GM21529 (cell line): ENCODE measurements around the gene TMTC2.
"Not testable (repeated sequence)": the region's sequence is repeated elsewhere in the genome, so short reads cannot be mapped to it uniquely, and the experiment has no call there.

Experiments used
- ATAC-seq: cut with Tn5 transposase; IDR thresholded peaks from one replicate; pipeline ENCODE4 v1.9.1; 2021; ENCODE audit not compliant: unreplicated experiment

The TMTC2 gene

DNA sequence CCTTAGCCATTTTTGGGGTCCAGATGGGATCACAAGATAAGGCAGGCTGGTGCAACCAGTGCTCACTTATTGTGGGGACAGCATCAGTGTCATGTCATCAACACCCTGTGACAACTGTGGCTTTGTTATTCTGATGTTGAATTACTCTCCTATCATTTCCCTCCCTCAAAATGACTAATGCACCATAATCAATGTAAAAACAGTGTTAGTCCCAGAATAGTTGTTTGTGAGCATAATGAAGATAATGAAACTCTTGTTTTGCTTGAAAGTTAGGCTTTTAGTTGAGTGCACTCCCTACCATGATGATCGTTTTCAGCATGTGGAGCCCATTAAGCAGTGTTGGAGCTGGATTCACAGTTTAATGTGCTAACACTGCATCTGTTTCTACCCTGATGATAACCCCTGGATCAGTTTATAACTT is 151.4 kb downstream of the TMTC2 start:
- ATAC-seq, result no peak

DNA sequence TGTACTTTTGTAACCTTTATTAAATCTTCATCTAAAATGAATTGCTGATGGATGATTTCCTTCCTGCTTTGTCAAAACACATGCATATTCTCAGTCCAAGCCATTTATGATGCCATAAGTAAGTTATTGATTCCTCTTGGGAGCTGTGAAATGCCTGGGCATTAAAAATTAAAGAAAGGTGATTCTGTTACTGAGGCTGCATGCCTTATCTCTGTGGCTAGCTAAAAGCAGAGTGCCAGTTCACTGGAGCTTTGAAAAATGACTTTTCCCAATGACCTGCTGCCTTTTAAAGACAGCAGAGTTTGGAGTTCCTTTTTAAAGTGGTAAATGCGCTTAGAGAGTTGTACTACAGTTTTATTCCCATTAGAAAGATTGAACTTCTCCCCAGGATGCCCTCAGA is 152.1 kb downstream of the TMTC2 start:
- no peak for ATAC-seq

DNA sequence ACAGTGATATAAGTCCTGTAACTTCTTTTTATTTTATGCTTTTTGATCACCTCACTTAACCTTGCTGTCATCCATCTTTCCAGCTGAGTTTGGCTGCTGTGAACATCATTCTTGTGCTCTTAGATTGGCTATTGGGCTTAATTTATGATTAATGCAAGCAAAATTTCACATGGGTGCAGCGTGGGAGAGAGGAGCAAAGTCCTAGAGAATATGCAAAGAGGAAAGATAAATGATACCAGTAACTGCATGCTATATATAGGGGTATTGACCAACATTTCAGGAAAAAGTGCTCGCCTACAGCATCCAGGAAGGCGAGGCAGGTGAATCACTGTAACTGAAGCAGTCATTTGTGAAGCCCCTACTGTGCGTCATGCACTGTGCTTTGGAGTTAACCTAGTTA is 153.1 kb downstream of the TMTC2 start:
- ATAC-seq, result no peak

DNA sequence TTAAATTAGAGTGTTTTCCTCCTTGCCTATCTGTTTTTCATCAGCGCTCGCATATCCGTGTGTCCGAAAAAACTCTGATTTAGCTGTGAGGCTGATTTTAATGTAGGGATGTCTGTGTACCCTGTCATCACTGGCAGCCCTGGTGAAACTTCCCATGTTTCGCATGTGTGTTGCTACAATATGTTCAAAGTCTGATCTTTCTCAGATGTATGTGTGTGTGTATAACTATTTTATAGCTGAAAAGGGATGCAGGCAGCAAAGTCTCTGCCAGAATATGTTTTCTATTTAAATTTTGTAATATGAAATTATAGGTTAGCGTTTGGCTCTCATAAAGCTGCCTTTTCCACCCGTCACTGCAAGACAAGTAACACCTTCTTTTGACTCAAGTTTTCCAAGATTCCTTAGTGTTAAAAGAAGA is 154.8 kb downstream of the TMTC2 start:
- no peak for ATAC-seq

DNA sequence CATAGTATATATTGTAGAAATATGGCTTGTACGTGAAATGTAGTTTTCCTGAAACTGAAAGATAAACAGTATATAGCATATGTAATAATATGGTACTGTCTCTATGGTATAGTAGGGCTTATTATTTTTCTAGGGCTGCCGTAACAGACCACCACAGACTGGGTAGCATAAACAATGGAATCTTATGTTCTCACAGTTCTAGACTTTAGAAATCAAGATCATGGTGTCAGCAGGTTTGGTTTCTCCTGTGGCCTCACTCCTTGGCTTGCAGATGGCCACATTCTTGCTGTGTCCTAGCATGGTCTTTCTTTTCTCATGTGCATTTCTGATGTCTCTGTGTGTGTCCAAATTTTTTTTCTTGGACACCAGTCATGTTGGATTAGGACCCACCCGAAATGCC is 155.8 kb downstream of the TMTC2 start:
- ATAC-seq, result no peak

DNA sequence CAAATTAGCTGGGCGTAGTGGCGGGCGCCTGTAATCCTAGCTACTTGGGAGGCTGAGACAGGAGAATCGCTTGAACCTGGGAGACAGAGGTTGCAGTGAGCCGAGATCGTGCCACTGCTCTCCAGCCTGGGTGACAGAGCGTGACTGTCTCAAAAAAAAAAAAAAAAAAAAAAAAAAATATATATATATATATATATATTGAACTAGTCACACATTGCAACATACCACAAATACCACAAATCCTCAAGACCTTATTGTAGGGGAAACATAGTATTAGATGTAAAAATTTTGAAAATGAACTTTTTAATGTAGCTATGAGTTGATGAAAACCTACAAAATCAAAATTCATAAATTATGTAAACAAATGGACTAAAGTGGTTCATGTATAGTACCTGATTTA is 158.4 kb downstream of the TMTC2 start:
- ATAC-seq, result not testable (repeated sequence)

DNA sequence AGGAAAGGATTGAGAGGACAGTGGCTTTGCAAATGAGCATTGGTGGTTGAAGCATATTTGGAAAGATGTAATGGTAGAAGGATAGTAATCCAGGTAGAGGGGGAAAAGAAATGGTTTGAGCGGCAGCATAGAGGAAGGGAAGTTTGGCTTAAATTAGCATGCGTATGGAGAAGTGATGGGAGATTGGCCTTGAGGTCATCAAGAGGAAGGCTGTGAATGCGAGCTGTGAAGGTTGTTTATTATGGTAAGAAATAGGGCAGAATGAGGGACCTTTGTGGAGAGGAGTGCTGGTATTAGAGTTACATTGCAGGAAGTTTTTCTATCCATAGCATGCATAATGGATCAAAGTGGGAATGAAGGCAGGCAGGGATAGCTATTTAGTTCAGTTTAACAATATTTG is 162.1 kb downstream of the TMTC2 start:
- no peak for ATAC-seq

DNA sequence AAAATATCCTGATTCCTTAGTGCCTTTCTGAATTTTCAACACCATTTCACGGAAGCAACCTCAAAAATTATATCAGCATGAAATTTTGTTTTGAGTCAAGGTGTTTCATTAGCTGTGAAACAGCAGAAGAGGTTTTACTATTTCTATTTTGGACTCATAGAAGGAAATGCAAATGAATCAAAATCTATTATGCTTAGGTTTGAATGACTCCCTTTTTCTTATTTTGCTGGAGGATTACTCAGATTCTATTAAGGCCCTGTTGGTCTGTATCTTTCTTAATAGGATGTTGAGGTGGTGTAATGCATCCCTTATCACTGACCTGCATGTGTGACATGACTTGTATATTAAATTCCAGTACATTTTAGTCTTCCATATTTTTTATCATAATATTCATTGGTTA is 165.8 kb downstream of the TMTC2 start:
- ATAC-seq, result no peak

DNA sequence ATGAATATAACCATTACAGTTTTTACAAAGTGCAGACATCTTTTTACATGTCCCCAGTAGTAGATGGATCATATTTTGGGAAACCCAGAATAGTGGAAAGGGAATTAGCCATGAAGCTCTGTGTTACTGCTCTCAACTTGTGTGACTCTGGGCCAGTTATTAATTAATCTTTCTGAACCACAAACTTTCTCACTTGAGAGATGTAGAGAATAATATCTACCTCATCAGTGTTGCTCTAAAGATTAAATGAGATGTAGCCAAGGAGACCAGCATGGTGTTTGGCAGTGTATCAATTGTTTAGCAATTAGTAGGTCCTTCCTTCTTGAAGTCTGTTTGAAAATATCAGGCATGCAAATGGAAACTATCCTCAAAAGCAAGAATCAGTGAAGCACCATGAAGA is 169.2 kb downstream of the TMTC2 start:
- peak; percentile 57 for ATAC-seq

DNA sequence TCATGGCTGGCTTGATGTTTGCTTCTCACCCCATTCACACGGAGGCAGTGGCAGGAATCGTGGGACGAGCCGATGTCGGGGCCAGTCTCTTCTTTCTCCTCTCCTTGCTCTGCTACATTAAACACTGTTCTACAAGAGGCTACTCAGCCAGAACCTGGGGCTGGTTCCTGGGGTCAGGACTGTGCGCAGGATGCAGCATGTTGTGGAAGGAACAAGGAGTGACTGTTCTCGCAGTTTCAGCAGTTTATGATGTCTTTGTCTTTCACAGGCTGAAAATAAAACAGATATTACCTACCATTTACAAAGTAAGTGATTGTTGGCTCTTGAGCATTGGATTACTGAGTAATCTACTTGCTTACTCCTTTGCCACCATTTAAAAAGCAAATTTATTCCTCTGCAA is 170.6 kb downstream of the TMTC2 start:
- ATAC-seq, result no peak

DNA sequence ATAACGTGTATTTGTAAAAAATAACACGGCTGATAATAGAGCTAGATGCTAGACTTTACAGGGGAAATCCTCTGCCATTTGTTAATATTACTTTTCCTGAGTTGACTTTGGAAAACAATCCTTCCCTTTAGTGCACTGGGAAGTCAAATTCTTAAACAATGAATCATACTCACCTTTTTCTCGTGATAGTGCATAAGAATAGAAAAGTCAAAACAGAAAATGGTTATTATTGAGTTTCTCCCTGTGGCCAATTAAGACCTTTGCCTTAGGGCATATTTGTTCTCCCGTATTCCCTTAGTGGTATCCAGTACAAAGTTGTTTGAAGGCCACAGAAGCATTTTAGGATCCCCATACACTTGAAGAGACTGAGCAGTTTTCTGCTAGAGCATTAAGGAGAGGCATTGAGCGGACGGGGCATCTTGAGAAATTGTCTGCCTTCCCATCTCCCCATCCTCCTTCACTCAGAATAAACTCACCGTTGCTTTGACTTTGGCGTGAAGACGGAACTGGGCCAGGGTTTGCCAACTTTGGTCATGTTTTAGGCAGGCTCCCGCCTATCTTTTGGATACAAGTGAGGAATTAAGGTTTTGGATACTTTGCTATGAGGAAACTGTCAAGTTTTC is 171.3 kb downstream of the TMTC2 start:
- ATAC-seq, result no peak

DNA sequence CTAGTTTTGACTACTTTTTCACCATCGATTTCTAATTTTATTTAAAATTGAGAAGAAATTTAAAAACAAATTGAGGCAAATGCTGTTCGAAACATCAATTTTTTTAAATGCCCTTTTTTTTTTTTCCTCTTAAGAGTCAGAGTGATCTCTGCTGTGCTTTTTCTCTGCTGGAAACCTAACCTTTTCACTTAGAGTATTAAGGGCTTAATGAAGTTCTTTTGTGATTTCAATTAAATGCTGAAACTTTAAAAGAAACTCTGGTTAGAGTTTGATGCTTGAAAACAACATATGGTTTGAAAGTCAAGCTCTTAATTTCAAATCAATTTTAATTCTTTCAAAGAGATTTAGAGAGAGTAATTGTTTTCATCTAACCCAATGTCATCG is 171.8 kb downstream of the TMTC2 start:
- no peak for ATAC-seq

DNA sequence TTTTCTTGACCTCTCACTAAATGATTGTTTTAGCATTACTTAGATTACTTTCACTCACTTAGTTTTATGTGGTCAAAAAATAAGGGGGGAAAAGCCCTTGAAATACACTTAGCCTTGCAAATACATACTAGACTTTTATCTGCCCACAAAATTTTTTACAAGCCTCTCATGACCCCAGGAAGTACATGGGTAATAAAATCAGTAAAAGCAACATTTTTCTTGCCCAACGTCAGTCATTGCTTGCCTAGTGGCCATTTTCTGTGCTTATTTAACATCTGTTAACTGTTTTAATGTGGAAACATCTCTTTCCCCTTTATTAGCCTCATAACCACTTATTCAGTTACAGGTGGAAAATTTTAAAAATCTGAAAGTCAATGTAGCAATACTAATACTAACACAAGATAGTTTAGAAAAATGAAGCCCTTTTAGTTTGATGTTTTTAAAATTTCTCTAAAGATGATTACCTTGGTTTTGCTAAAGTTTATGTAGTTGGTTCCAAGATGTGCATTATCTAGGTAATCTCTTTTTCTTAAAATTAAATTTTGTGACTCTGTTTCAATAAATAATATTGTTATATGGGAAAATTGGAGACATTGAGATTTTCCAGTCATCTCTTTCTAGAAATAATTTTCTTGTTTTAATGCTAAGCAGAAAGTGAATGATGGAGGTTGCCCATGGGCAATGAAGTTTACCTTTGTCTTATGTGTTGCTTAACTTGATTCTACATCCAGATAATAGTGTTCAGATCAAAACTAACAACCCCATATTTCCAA is 175.5 kb downstream of the TMTC2 start:
- ATAC-seq, result no peak

DNA sequence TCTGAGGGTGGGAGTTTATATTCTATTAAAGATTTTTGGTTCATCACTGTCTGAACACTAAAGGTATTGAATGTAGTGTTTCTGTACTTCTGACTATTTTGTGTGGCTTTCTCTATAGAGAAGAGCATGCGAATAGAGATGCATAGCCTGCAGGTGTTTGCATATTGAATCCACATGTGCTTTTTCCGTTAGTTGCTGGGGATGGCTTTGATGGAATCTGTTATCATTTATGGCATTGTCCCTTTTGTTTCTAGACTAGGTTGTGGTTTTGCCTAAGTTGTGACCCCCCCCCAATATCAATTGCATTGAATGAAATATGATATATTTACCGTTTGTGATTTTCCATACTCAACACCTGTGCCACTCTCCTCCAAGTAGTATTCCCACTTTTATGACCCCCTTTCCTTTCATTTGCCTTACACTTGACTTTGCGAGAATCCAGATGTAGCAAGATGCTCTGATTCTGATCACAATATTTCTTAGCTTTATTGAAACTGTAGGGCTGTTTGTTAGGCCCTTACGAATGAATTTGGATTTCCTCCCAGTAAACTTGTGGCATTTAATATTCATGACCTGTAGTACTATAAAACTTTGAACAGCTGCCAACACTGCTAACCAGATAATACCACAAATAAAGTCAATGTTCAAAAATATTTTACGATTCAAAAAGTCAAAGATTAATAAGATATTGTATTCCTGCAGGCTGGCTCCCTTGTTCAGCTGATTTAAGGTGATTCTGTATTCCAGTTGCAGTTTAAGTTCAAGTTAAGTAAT is 176.4 kb downstream of the TMTC2 start:
- no peak for ATAC-seq

DNA sequence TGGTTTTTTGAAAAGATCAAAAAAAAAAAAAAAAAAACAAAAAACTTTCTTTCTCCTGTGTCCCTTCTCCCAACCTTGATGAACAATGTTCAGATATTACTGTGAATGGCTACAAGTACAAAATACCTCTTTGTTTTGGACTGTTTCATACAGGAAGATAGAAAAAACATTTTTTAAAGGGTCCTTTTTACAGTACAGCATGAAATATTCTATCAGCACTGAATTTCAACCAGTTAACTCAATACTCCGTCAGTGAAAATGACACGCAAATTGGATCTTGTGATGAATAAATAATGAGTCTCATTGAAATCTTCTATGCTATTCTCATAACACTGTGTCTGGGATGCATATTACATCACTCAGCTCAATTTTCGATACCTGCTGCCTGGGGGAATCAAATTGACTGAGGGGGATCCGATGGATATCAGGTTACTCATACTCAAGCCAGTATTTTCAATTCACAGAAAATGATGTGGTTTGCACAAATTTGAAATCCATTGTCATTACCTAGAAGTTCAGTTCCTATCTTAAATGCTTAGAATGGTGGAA is 179.6 kb downstream of the TMTC2 start:
- no peak for ATAC-seq

DNA sequence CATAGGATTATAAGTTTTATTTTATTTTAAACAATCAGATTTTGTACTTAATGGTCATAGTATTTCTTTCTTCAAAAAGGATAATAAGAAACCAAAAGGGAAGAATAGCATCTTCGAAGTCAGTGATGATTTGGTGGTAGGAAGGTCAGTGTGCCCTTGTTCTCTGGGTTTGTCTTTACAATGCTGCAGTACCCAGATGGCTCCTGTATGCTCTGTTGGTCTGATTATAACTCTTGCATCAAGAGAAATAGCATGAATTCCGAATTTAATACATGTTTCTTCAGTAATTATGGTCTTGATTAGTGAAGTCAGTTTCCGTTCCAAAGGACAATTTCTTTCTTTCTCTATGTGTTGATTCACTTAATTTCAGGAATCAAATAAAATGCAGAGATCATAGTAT is 180.2 kb downstream of the TMTC2 start:
- ATAC-seq, result no peak

DNA sequence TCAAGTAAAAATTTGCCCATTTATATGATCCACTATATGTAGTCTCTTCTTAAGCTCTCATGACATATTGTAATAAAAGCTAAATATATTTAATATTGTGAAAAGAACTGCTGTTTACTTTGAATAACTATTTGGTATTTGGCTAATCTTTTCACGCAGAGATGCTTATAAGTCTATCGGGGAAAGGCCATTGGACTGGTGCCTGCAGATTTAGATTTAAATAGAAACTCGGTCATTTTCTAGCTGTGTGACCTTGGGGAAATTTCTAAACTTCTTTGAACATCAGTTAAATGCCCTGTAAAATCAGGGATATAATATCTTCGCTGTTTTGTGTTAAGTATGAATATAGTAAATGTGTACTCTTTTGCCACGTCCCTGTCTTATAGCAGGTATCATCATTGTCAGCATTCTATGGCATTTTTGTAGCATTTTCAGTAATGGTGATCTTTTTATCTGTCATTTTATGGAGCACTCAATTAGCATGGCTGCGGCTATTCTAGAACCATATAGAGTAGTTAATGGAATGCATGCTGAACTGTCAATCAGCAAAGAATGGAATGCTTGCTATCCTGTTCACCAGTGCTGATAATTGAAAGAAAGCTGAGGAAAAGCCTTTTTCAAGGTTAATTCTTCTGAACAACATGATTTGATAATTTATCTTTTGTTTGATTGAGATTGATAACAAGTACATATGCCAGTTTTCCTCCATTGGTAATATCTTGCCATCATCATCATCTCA is 181.2 kb downstream of the TMTC2 start:
- ATAC-seq, result no peak

DNA sequence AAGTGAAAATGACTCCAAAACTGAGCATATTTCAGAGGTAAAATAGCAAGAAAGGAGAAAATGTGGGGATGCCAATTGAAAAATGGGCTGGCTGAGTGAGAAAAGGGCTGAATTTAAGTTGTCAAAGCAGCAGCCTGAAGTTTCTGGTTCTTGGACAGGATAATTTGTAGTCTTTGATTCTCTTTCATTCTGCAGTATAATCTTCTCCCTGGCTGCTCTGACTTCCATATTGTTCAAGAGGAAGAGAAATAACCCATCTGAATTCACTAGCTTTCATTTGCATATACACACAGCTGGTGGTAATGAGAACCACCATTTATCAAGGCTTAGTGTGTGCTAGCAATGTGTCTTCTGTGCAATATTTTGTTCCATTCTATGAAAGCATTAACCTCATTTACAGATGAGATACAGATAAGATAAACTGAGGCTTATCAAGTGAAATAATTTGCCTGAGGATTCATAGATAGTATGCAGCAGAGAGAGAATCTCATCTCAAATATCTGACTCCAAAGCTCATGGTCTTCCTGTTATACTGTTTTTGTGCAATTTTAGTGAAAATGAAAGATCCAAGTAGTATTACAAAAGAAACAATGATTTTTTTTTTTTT is 184.2 kb downstream of the TMTC2 start:
- no peak for ATAC-seq

DNA sequence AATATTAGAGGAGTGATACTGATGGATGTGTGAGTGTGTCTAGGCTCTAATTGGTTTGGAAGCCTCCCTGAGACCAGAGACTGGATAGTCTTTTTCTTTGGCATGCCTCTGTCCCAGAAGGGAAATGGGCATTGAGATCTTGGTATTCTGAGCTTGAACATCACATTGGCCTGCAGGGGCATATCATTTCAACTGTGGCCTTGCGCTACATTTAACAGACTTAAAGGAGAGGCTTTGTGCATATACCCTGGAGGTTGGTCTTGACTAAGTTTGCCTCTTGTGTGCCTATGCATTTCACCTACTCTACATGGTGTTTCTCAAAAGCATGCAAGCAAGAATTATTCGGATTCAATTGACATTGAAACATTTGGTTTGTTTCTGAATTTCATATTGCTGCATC is 185.4 kb downstream of the TMTC2 start:
- ATAC-seq, result no peak

DNA sequence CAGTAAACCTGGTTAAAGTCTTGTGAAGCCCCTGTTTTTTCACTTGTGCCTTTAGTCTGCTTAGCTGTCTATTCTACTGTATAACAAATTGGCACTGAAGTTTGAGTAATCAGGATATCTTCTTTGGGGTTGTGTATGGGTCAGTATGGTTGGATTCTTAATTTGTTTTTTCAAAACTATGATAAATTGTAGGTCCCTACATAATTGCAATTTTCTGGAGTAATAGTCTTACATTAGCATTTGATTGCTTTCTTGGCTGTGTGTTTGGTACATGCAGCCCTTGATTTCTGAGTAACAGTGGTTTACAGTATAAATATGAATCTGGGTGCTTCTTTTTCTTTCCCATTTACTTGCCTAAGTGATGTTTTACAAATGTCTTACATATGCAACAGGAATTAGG is 186.6 kb downstream of the TMTC2 start:
- ATAC-seq, result no peak

DNA sequence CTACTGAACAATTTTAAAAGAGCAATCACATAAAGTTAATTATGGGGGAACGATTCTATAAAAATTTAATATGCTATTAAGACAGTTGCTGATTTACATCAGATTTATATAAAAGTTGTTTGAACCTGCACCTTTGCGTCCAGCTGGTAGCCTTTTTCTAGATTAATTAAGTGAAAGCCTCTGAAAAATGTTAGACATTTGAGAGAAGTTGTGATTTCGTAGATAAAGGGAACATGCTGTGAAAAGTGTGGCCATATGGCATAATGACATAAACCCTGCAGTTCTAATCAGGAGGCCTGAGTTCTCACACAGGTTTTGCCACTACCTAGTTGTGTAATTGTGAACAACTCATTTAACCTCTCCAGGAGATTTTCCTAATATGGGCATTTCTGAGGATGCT is 187.2 kb downstream of the TMTC2 start:
- ATAC-seq, result no peak
